ENCODE data around the gene AGAP1.

GRCh38 chr2:236022128-236022527, 528.3 kb downstream of the AGAP1 start:
- TF ChIP-seq, protein P1, sequence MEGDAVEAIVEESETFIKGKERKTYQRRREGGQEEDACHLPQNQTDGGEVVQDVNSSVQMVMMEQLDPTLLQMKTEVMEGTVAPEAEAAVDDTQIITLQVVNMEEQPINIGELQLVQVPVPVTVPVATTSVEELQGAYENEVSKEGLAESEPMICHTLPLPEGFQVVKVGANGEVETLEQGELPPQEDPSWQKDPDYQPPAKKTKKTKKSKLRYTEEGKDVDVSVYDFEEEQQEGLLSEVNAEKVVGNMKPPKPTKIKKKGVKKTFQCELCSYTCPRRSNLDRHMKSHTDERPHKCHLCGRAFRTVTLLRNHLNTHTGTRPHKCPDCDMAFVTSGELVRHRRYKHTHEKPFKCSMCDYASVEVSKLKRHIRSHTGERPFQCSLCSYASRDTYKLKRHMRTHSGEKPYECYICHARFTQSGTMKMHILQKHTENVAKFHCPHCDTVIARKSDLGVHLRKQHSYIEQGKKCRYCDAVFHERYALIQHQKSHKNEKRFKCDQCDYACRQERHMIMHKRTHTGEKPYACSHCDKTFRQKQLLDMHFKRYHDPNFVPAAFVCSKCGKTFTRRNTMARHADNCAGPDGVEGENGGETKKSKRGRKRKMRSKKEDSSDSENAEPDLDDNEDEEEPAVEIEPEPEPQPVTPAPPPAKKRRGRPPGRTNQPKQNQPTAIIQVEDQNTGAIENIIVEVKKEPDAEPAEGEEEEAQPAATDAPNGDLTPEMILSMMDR (IDR thresholded peaks at IDR 0.05), result no peak
- no peak for TF ChIP-seq POLR2A (IDR thresholded peaks at IDR 0.05)
